A673 (cell line): ENCODE measurements around the gene ACBD3. TPM values are rescaled to one million over a fixed set of nuclear protein-coding genes. Genes with fewer than 3 reads are reported as not detected.

Experiments used
- BruUV-seq: library from RNA; stranded (reverse); fragments of 400-500 nt; replicated peaks from 2 replicates; lab custom pipeline; 2021; lab: Mats Ljungman, UMichigan
- CTCF ChIA-PET: fragments of 300-600 bp; sonication (Branson Sonifier 250); formaldehyde crosslinking; loops from one replicate; lab custom pipeline; 2022; ENCODE audit warnings: antibody characterized with exemption; lab: Charles Lee
- POLR2A ChIA-PET: fragments of 300-600 bp; sonication (Branson Sonifier 250); formaldehyde crosslinking; loops from one replicate; lab custom pipeline; 2022; ENCODE audit warnings: antibody characterized with exemption; ENCODE audit not compliant: low non-redundant PET; lab: Charles Lee
- DNase-seq: peaks from one replicate; pipeline ENCODE4 v3.0.0-alpha.2; 2015; ENCODE audit warnings: low spot score
- H3K27ac ChIP-seq: fragments of 200-600 bp; sonication (generic); 2 replicates; pipeline ENCODE4 v1.5.1; 2016; ENCODE audit warnings: mixed run types, low read depth, mild to moderate bottlenecking, mixed read lengths, antibody characterized with exemption, low read length; ENCODE audit not compliant: poor library complexity, severe bottlenecking
- H3K27me3 ChIP-seq: fragments of 200-600 bp; sonication (generic); replicated peaks from 2 replicates; pipeline ENCODE4 v1.6.1; 2017; ENCODE audit warnings: mixed run types, low read depth, mild to moderate bottlenecking, mixed read lengths, antibody characterized with exemption, low read length; ENCODE audit not compliant: insufficient read depth, poor library complexity
- H3K36me3 ChIP-seq: fragments of 200-600 bp; sonication (generic); 2 replicates; pipeline ENCODE4 v1.6.1; 2016; ENCODE audit warnings: mixed run types, mild to moderate bottlenecking, mixed read lengths, antibody characterized with exemption, low read length; ENCODE audit not compliant: insufficient read depth, poor library complexity, severe bottlenecking
- H3K4me1 ChIP-seq: fragments of 200-600 bp; sonication (generic); 2 replicates; pipeline ENCODE4 v1.6.1; 2017; ENCODE audit warnings: mixed run types, mild to moderate bottlenecking, mixed read lengths, antibody characterized with exemption, low read length; ENCODE audit not compliant: insufficient read depth, poor library complexity, severe bottlenecking
- H3K4me3 ChIP-seq: fragments of 200-600 bp; sonication (generic); 2 replicates; pipeline ENCODE4 v1.5.1; 2016; ENCODE audit warnings: low read depth, mixed run types, mild to moderate bottlenecking, mixed read lengths, low read length; ENCODE audit not compliant: poor library complexity, severe bottlenecking
- H3K9me3 ChIP-seq: fragments of 200-600 bp; sonication (generic); 2 replicates; pipeline ENCODE4 v1.6.1; 2016; ENCODE audit warnings: mixed run types, low read depth, mild to moderate bottlenecking, mixed read lengths, antibody characterized with exemption, low read length; ENCODE audit not compliant: poor library complexity, severe bottlenecking
- CTCF ChIP-seq: fragments of 300-800, 200-600 bp; sonication (generic); conservative IDR thresholded peaks from 2 replicates; pipeline ENCODE4 v1.5.1; 2017; ENCODE audit warnings: low read depth, mild to moderate bottlenecking, antibody characterized with exemption, low read length, moderate library complexity, mixed read lengths
- EZH2 ChIP-seq: fragments of 200-600 bp; sonication (generic); IDR thresholded peaks from 2 replicates; pipeline ENCODE4 v1.6.1; 2017; ENCODE audit warnings: borderline replicate concordance, low read depth, mild to moderate bottlenecking, mixed read lengths, antibody characterized with exemption, low read length; ENCODE audit not compliant: poor library complexity, severe bottlenecking
- intact Hi-C: fragments of 100-400 bp; cut with micrococcal nuclease; formaldehyde crosslinking; loops from one replicate; pipeline ENCODE4 v1.10.0; 2022; ENCODE audit not compliant: unreplicated experiment
- total RNA-seq: library from RNA; stranded (reverse); gene quantifications from 2 replicates; pipeline ENCODE4 v1.2.3, GENCODE V29; 2021

The ACBD3 gene
- total RNA-seq, 1 experiment from 2014 or later: 33.4 TPM

GRCh38 chr1:226111883-226112261, 74.7 kb downstream of the ACBD3 start:
- Histone ChIP-seq H3K9me3 (no peaks in the 10 kb centered on the region), H3K27ac (no peak overlapping the region), H3K36me3 (no peaks in the 10 kb centered on the region), H3K27me3 (no peaks in the 10 kb centered on the region), H3K4me1 (peaks cover 32% of the 10 kb centered on the region), H3K4me3 (no peak overlapping the region)
- TF ChIP-seq CTCF (no peak), EZH2 (no peak)
- BruUV-seq: no TSS peak
- intact Hi-C loops: loop anchor here (2.0 kb wide), 1 partner anchor 49 kb away; the partner anchor contains the start of gene H3-3A
- POLR2A ChIA-PET: no interaction called here
- no peak for DNase-seq
- CTCF ChIA-PET: interaction anchor here (0.9 kb wide), 1 partner anchor 9 kb away, joined by 3 read pairs; no protein-coding TSS in a partner anchor

- no peaks in the 10 kb centered on the region for H3K27me3 ChIP-seq
- BruUV-seq: no TSS peak
- intact Hi-C loops: loop anchor here (2.0 kb wide), 1 partner anchor 48 kb away; the partner anchor contains the start of gene H3-3A
- ChIA-PET POLR2A (no interaction called here), CTCF (interaction anchor here (0.9 kb wide), 2 partner anchors 9 to 47 kb away, joined by 3 to 4 read pairs; no protein-coding TSS in a partner anchor)
- peak overlapping the region; percentile 95 for H3K27ac ChIP-seq
- H3K9me3 ChIP-seq: no peaks in the 10 kb centered on the region
- H3K4me1 ChIP-seq: peaks cover 32% of the 10 kb centered on the region
- H3K36me3 ChIP-seq: no peaks in the 10 kb centered on the region
- H3K4me3 ChIP-seq: peak overlapping the region; percentile 76
- TF ChIP-seq CTCF (no peak), EZH2 (no peak)
- no peak for DNase-seq
These were observed 75.3 kb downstream of the ACBD3 start for GRCh38 chr1:226111098-226111882.

GRCh38 chr1:226110249-226111097, 76.1 kb downstream of the ACBD3 start:
- H3K4me1 ChIP-seq: peaks cover 32% of the 10 kb centered on the region
- intact Hi-C loops: loop anchor here (2.0 kb wide), 1 partner anchor 48 kb away; the partner anchor contains the start of gene H3-3A
- BruUV-seq: no TSS peak
- TF ChIP-seq EZH2: no peak
- no peak for TF ChIP-seq CTCF
- no peaks in the 10 kb centered on the region for H3K27me3 ChIP-seq
- POLR2A ChIA-PET: no interaction called here
- H3K27ac ChIP-seq: peak overlapping the region; percentile 95
- H3K9me3 ChIP-seq: no peaks in the 10 kb centered on the region
- peak overlapping the region; percentile 76 for H3K4me3 ChIP-seq
- CTCF ChIA-PET: interaction anchor here (0.9 kb wide), 2 partner anchors 10 to 46 kb away, joined by 3 to 4 read pairs; no protein-coding TSS in a partner anchor
- DNase-seq: peak; percentile 60
- no peaks in the 10 kb centered on the region for H3K36me3 ChIP-seq
